ENCODE data around the gene CPD. TPM values are rescaled to one million over a fixed set of nuclear protein-coding genes. Genes with fewer than 3 reads are reported as not detected.

Gene CPD
- total RNA-seq, 1 donor from 2014 or later, result 97.9 TPM

- no peak for TF ChIP-seq CTCF (IDR thresholded peaks at IDR 0.05; ENCODE audit: insufficient read depth, low read length, poor library complexity, severe bottlenecking)
- DNase-seq (ENCODE audit: low read depth), result no peak
- H3K27me3 ChIP-seq (ENCODE audit: control insufficient read depth, insufficient read depth, low read length), result no peaks in the 10 kb centered on the region
- no peaks in the 10 kb centered on the region for H3K36me3 ChIP-seq (ENCODE audit: control insufficient read depth, insufficient read depth, low read length)
- H3K4me3 ChIP-seq (ENCODE audit: low read depth, low read length), result no peak overlapping the region
These were observed 14.8 kb downstream of the CPD start for GRCh38 chr17:30393491-30393890.

GRCh38 chr17:30393911-30394867 is 15.5 kb downstream of the CPD start:
- no peak for TF ChIP-seq CTCF (IDR thresholded peaks at IDR 0.05; ENCODE audit: insufficient read depth, low read length, poor library complexity, severe bottlenecking)
- Histone ChIP-seq H3K36me3 (ENCODE audit: control insufficient read depth, insufficient read depth, low read length) (no peaks in the 10 kb centered on the region), H3K4me3 (ENCODE audit: low read depth, low read length) (no peak overlapping the region), H3K27me3 (ENCODE audit: control insufficient read depth, insufficient read depth, low read length) (no peaks in the 10 kb centered on the region)
- no peak for DNase-seq (ENCODE audit: low read depth)

GRCh38 chr17:30395398-30396022 is 16.8 kb downstream of the CPD start:
- DNase-seq (ENCODE audit: low read depth), result no peak
- H3K36me3 ChIP-seq (ENCODE audit: control insufficient read depth, insufficient read depth, low read length), result no peaks in the 10 kb centered on the region
- H3K27me3 ChIP-seq (ENCODE audit: control insufficient read depth, insufficient read depth, low read length), result no peaks in the 10 kb centered on the region
- no peak for TF ChIP-seq CTCF (IDR thresholded peaks at IDR 0.05; ENCODE audit: insufficient read depth, low read length, poor library complexity, severe bottlenecking)
- H3K4me3 ChIP-seq (ENCODE audit: low read depth, low read length), result no peak overlapping the region

- Histone ChIP-seq H3K27me3 (ENCODE audit: control insufficient read depth, insufficient read depth, low read length) (no peaks in the 10 kb centered on the region), H3K36me3 (ENCODE audit: control insufficient read depth, insufficient read depth, low read length) (no peaks in the 10 kb centered on the region), H3K4me3 (ENCODE audit: low read depth, low read length) (no peak overlapping the region)
- no peak for TF ChIP-seq CTCF (IDR thresholded peaks at IDR 0.05; ENCODE audit: insufficient read depth, low read length, poor library complexity, severe bottlenecking)
- DNase-seq (ENCODE audit: low read depth), result no peak
These were observed 17.4 kb downstream of the CPD start for GRCh38 chr17:30396129-30396528.

- no peaks in the 10 kb centered on the region for H3K36me3 ChIP-seq (ENCODE audit: control insufficient read depth, insufficient read depth, low read length)
- no peaks in the 10 kb centered on the region for H3K27me3 ChIP-seq (ENCODE audit: control insufficient read depth, insufficient read depth, low read length)
- no peak for TF ChIP-seq CTCF (IDR thresholded peaks at IDR 0.05; ENCODE audit: insufficient read depth, low read length, poor library complexity, severe bottlenecking)
- DNase-seq (ENCODE audit: low read depth), result no peak
- no peak overlapping the region for H3K4me3 ChIP-seq (ENCODE audit: low read depth, low read length)
These were observed 17.9 kb downstream of the CPD start for GRCh38 chr17:30396612-30397011.

Measured in kidney epithelial cell (primary cell).